Measurements from ENCODE around the gene TBC1D14. TPM values are rescaled to one million over a fixed set of nuclear protein-coding genes. Genes with fewer than 3 reads are reported as not detected.
"Not testable (repeated sequence)": the region's sequence is repeated elsewhere in the genome, so short reads cannot be mapped to it uniquely, and the experiment has no call there.

Gene TBC1D14
- total RNA-seq, 1 donor from 2014 or later, result 43.3 TPM

GRCh38 chr4:7077371-7077770 lies 167.7 kb downstream of the TBC1D14 start:
- no peak for DNase-seq (ENCODE audit: low read depth)
- H3K4me3 ChIP-seq (ENCODE audit: low read depth, low read length), result no peak overlapping the region
- TF ChIP-seq CTCF (conservative IDR thresholded peaks at IDR 0.05; ENCODE audit: low read depth, low read length), result no peak

GRCh38 chr4:7078025-7078424 lies 168.4 kb downstream of the TBC1D14 start:
- no peak for DNase-seq (ENCODE audit: low read depth)
- H3K4me3 ChIP-seq (ENCODE audit: low read depth, low read length), result no peak overlapping the region
- no peak for TF ChIP-seq CTCF (conservative IDR thresholded peaks at IDR 0.05; ENCODE audit: low read depth, low read length)

- H3K4me3 ChIP-seq (ENCODE audit: low read depth, low read length); DNase-seq (ENCODE audit: low read depth): not testable (repeated sequence)
Observed at GRCh38 chr4:7079483-7079882, 169.9 kb downstream of the TBC1D14 start.

GRCh38 chr4:7079909-7080308 lies 170.3 kb downstream of the TBC1D14 start:
- H3K4me3 ChIP-seq (ENCODE audit: low read depth, low read length); DNase-seq (ENCODE audit: low read depth): not testable (repeated sequence)

Other genes with a start within 250 kb of the TBC1D14 start
- 0.14 and 92.5 TPM in 2 replicates for gene S100P, start 215.9 kb upstream of the TBC1D14 start, total RNA-seq
- 30.9 and 49.1 TPM in 2 replicates for gene MRFAP1L1, start 200.0 kb upstream of the TBC1D14 start, total RNA-seq
- 22.0 and 26.6 TPM in 2 replicates for gene BLOC1S4, start 193.7 kb upstream of the TBC1D14 start, total RNA-seq
- gene KIAA0232, start 127.1 kb upstream of the TBC1D14 start, total RNA-seq, result 15.0 and 20.9 TPM in 2 replicates
- 15.2 and 16.9 TPM in 2 replicates for gene TADA2B, start 133.5 kb downstream of the TBC1D14 start, total RNA-seq
- 45.8 and 52.7 TPM in 2 replicates for gene GRPEL1, start 158.2 kb downstream of the TBC1D14 start, total RNA-seq

All from epithelial cell of proximal tubule (primary cell).